ENCODE results near the gene ADAMTSL3.
A peak's percentile ranks its signal among the peaks of the same experiment; 100 is the strongest.

DNA sequence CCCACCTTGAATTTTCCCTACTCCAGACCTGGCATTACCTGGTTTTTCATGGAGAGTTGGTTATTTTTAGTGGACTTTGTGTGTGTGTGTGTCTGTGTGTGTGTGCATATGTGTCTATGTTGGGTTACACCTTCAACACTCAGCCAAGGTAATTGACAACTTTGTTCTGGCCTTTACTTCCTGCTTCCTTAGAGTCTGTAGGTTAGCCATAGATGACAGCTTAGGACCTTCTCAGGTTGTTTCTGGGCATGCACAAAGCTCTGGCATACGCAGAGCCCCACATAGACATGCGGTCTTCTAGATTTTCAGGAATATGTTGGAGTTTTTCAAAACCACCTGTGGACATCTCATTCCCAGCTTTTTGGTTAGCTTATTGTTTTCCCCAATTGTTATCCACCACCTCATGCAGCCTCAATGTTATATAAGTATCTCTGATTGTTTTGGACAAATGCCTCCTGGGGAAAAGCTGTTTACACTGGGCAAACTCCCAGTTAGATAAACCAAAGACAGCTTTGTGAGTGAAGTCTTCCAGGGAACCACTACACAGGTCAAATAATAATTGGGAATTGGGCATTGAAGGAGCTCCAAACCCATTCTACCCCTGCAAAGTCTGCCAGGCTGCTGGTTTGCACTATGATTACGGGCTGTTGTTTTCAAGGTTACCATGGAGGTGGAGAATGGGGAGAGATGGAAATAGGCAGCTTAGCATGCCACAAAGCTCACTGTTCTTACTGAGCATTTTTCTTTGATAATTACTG is 201.2 kb downstream of the ADAMTSL3 start:
- TF ChIP-seq, protein P1, sequence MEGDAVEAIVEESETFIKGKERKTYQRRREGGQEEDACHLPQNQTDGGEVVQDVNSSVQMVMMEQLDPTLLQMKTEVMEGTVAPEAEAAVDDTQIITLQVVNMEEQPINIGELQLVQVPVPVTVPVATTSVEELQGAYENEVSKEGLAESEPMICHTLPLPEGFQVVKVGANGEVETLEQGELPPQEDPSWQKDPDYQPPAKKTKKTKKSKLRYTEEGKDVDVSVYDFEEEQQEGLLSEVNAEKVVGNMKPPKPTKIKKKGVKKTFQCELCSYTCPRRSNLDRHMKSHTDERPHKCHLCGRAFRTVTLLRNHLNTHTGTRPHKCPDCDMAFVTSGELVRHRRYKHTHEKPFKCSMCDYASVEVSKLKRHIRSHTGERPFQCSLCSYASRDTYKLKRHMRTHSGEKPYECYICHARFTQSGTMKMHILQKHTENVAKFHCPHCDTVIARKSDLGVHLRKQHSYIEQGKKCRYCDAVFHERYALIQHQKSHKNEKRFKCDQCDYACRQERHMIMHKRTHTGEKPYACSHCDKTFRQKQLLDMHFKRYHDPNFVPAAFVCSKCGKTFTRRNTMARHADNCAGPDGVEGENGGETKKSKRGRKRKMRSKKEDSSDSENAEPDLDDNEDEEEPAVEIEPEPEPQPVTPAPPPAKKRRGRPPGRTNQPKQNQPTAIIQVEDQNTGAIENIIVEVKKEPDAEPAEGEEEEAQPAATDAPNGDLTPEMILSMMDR (IDR thresholded peaks at IDR 0.05): no peak
- TF ChIP-seq POLR2A (IDR thresholded peaks at IDR 0.05) (no peak), POLR2AphosphoS5 (IDR thresholded peaks at IDR 0.05) (peak in 1 of 4 donors; percentile 52)

Measured in sigmoid colon (tissue), 4 donors.